Natural killer cell (primary cell): ENCODE measurements around the gene SPC24. TPM values are rescaled to one million over a fixed set of nuclear protein-coding genes. Genes with fewer than 3 reads are reported as not detected.

Experiments used
- ATAC-seq, 3 donors: fragments of 150-1000 bp in 2 of 3; fragments of 200-7000 bp in 1 of 3; cut with Tn5 transposase; 1 replicate in 1 of 3; 2 replicates in 2 of 3; pipeline ENCODE4 v1.10.0; 2021; ENCODE audit warnings: mild to moderate bottlenecking in 2 of 3, moderate library complexity in 2 of 3
- DNase-seq, 2 donors: peaks; one replicate each; pipeline versions ENCODE4 v3.0.0 to v3.0.0-alpha.2; 2013 to 2021; ENCODE audit warnings: mixed read lengths in 1 of 2
- H3K27ac ChIP-seq: one replicate; pipeline ENCODE4 v1.5.1; 2013; ENCODE audit warnings: mild to moderate bottlenecking, low read length
- H3K27me3 ChIP-seq: one replicate; pipeline ENCODE4 v1.6.1; 2013; ENCODE audit warnings: low read length; ENCODE audit not compliant: control insufficient read depth, insufficient read depth
- H3K36me3 ChIP-seq: one replicate; pipeline ENCODE4 v1.6.1; 2013; ENCODE audit warnings: low read length; ENCODE audit not compliant: control insufficient read depth, insufficient read depth
- H3K4me1 ChIP-seq: one replicate; pipeline ENCODE4 v1.6.1; 2013; ENCODE audit warnings: low read length; ENCODE audit not compliant: control insufficient read depth, insufficient read depth
- H3K4me3 ChIP-seq: one replicate; pipeline ENCODE4 v1.5.1; 2013; ENCODE audit warnings: low read length
- H3K9me3 ChIP-seq: one replicate; pipeline ENCODE4 v1.6.1; 2013; ENCODE audit warnings: low read length; ENCODE audit not compliant: control insufficient read depth, insufficient read depth
- H3K27ac Mint-ChIP-seq, 2 donors: one replicate each; pipeline ENCODE4 v1.8.0; 2022; ENCODE audit warnings: mild to moderate bottlenecking in 2 of 2, mixed read lengths in 2 of 2, moderate library complexity in 1 of 2
- H3K27me3 Mint-ChIP-seq, 2 donors: one replicate each; pipeline ENCODE4 v1.8.0; 2022; ENCODE audit warnings: low read depth in 2 of 2, mixed read lengths in 2 of 2
- H3K36me3 Mint-ChIP-seq: one replicate; pipeline ENCODE4 v1.8.0; 2022; ENCODE audit warnings: mixed read lengths
- H3K4me1 Mint-ChIP-seq, 2 donors: one replicate each; pipeline ENCODE4 v1.8.0; 2022; ENCODE audit warnings: mixed read lengths in 2 of 2
- H3K4me3 Mint-ChIP-seq: one replicate; pipeline ENCODE4 v1.8.0; 2022; ENCODE audit warnings: mild to moderate bottlenecking, moderate library complexity, mixed read lengths
- H3K9me3 Mint-ChIP-seq, 2 donors: one replicate each; pipeline ENCODE4 v1.8.0; 2022; ENCODE audit warnings: mixed read lengths in 2 of 2
- WGBS: methylation state at CpG from one replicate; pipeline ENCODE4 v1.1.7; 2013; ENCODE audit warnings: missing lambda C conversion rate; ENCODE audit not compliant: insufficient coverage; 5-methylcytosine and 5-hydroxymethylcytosine counted together
- intact Hi-C: fragments of 100-400 bp; cut with micrococcal nuclease; formaldehyde crosslinking; loops from one replicate; pipeline ENCODE4 v1.14.2; 2022
- total RNA-seq, 4 donors: library from RNA; stranded (reverse); fragments of 120-200 nt in 1 of 4; gene quantifications; one replicate each; pipeline versions ENCODE4 v1.2.3 to v1.2.4, GENCODE V29; 2013 to 2022
- TF ChIP-seq, protein P1 (sequence below): fragments of 200-600 bp; IDR thresholded peaks from one replicate; pipeline ENCODE4 v1.8.0; 2022; ENCODE audit warnings: antibody characterized with exemption

SPC24 gene
- total RNA-seq, 3 donors from 2014 or later (not counting 1 experiment from before 2014, with no cell fraction given) = 1.7 to 6.1 (median 4.1) TPM

DNA sequence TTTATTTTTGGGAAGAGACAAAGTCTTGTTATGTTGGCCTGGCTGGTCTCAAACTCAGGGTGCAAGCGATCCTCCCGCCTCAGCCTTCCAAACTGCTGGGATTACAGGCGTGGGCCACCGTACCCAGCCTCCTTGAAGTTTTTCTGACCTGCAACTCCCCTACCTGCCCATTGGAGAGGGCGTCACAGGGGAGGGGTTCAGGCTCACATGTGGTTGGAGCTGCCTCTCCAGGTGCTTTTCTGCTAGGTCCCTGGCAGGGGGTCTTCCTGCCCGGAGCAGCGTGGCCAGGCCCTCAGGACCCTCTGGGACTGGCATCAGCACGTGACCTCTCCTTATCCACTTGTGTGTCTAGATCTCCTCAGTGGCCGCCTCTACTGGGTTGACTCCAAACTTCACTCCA lies 39.1 kb downstream of the SPC24 start:
- H3K4me1 Mint-ChIP-seq = peaks cover 0 to 6% of the 10 kb centered on the region in 2 donors
- peaks cover 10% of the 10 kb centered on the region for H3K36me3 Mint-ChIP-seq
- TF ChIP-seq, protein P1, sequence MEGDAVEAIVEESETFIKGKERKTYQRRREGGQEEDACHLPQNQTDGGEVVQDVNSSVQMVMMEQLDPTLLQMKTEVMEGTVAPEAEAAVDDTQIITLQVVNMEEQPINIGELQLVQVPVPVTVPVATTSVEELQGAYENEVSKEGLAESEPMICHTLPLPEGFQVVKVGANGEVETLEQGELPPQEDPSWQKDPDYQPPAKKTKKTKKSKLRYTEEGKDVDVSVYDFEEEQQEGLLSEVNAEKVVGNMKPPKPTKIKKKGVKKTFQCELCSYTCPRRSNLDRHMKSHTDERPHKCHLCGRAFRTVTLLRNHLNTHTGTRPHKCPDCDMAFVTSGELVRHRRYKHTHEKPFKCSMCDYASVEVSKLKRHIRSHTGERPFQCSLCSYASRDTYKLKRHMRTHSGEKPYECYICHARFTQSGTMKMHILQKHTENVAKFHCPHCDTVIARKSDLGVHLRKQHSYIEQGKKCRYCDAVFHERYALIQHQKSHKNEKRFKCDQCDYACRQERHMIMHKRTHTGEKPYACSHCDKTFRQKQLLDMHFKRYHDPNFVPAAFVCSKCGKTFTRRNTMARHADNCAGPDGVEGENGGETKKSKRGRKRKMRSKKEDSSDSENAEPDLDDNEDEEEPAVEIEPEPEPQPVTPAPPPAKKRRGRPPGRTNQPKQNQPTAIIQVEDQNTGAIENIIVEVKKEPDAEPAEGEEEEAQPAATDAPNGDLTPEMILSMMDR = no peak
- H3K36me3 ChIP-seq = peaks cover 58% of the 10 kb centered on the region
- no peaks in the 10 kb centered on the region for H3K9me3 ChIP-seq
- over 99% methylated on average over 9 of the region's 9 CpGs for WGBS
- DNase-seq = no peak
- intact Hi-C loops = no loop called here
- H3K27me3 Mint-ChIP-seq = no peaks in the 10 kb centered on the region
- ATAC-seq = no peak
- H3K27me3 ChIP-seq = no peaks in the 10 kb centered on the region
- H3K4me3 ChIP-seq = no peak overlapping the region
- no peak overlapping the region for H3K27ac ChIP-seq
- no peak overlapping the region for H3K4me3 Mint-ChIP-seq
- no peaks in the 10 kb centered on the region for H3K4me1 ChIP-seq
- H3K27ac Mint-ChIP-seq = peak overlapping the region in 1 of 2 donors; percentile 68
- no peaks in the 10 kb centered on the region for H3K9me3 Mint-ChIP-seq

DNA sequence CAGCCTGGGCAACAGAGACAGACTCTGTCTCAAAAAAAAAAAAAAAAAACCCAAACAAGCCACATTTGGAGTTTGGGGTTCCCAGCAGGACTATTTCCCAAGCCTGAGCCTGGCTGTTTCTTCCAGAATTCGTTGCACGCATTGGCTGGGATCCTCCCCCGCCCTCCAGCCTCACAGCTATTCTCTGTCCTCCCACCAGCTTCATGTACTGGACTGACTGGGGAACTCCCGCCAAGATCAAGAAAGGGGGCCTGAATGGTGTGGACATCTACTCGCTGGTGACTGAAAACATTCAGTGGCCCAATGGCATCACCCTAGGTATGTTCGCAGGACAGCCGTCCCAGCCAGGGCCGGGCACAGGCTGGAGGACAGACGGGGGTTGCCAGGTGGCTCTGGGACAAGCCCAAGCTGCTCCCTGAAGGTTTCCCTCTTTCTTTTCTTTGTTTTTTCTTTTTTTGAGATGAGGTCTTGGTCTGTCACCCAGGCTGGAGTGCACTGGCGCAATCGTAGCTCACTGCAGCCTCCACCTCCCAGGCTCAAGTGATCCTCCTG lies 39.6 kb downstream of the SPC24 start:
- Mint-ChIP-seq H3K9me3 (no peaks in the 10 kb centered on the region), H3K36me3 (peaks cover 8% of the 10 kb centered on the region), H3K4me3 (no peak overlapping the region), H3K4me1 (peaks cover 0 to 6% of the 10 kb centered on the region in 2 donors), H3K27ac (peak overlapping the region; percentile 11 to 68), H3K27me3 (no peaks in the 10 kb centered on the region)
- H3K36me3 ChIP-seq = peaks cover 57% of the 10 kb centered on the region
- TF ChIP-seq, protein P1 = no peak
- no peak for DNase-seq
- no peaks in the 10 kb centered on the region for H3K9me3 ChIP-seq
- no peak overlapping the region for H3K4me3 ChIP-seq
- no peak for ATAC-seq
- WGBS = 89% methylated on average over 11 of the region's 11 CpGs
- no peak overlapping the region for H3K27ac ChIP-seq
- no peaks in the 10 kb centered on the region for H3K4me1 ChIP-seq
- intact Hi-C loops = no loop called here
- no peaks in the 10 kb centered on the region for H3K27me3 ChIP-seq

DNA sequence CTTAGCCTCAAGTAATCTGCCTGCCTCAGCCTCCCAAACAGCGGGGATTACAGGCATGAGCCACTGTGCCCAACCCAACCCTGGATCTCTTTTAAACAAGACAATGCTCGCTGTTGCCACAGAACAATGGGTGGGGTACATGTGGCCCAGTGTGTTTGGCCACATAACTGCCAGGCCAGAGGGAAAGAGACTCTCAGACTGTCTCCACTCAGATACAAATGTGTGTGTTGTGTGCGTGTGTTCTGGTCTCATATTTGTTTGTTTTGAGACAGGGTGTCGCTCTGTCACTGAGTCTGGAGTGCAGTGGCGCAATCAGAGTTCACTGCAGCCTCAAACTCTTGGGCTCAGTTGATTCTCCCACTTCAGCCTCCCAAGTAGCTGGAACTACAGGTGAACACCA lies 40.5 kb downstream of the SPC24 start:
- H3K27me3 Mint-ChIP-seq = no peaks in the 10 kb centered on the region
- Histone ChIP-seq H3K27ac (no peak overlapping the region), H3K9me3 (no peaks in the 10 kb centered on the region), H3K4me1 (no peaks in the 10 kb centered on the region), H3K4me3 (no peak overlapping the region), H3K36me3 (peaks cover 53% of the 10 kb centered on the region), H3K27me3 (no peaks in the 10 kb centered on the region)
- ATAC-seq (no peak), DNase-seq (no peak)
- H3K4me1 Mint-ChIP-seq = peaks cover 0 to 6% of the 10 kb centered on the region in 2 donors
- no peaks in the 10 kb centered on the region for H3K36me3 Mint-ChIP-seq
- intact Hi-C loops = no loop called here
- WGBS = 90% methylated on average over 5 of the region's 5 CpGs
- TF ChIP-seq, protein P1 = no peak
- no peaks in the 10 kb centered on the region for H3K9me3 Mint-ChIP-seq
- peak overlapping the region; percentile 11 to 68 for H3K27ac Mint-ChIP-seq
- H3K4me3 Mint-ChIP-seq = no peak overlapping the region

DNA sequence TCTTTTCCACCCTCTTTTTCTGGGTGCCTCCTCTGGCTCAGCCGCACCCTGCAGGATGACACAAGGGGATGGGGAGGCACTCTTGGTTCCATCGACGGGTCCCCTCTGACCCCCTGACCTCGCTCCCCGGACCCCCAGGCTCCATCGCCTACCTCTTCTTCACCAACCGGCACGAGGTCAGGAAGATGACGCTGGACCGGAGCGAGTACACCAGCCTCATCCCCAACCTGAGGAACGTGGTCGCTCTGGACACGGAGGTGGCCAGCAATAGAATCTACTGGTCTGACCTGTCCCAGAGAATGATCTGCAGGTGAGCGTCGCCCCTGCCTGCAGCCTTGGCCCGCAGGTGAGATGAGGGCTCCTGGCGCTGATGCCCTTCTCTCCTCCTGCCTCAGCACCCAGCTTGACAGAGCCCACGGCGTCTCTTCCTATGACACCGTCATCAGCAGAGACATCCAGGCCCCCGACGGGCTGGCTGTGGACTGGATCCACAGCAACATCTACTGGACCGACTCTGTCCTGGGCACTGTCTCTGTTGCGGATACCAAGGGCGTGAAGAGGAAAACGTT lies 42.4 kb downstream of the SPC24 start:
- peaks cover 49% of the 10 kb centered on the region for H3K36me3 ChIP-seq
- H3K27ac ChIP-seq = no peak overlapping the region
- no peak for ATAC-seq
- H3K4me3 ChIP-seq = no peak overlapping the region
- 97% methylated on average over 27 of the region's 27 CpGs for WGBS
- no peak for DNase-seq
- H3K9me3 ChIP-seq = no peaks in the 10 kb centered on the region
- H3K27me3 Mint-ChIP-seq = no peaks in the 10 kb centered on the region
- no peaks in the 10 kb centered on the region for H3K9me3 Mint-ChIP-seq
- TF ChIP-seq, protein P1 = no peak
- intact Hi-C loops = no loop called here
- H3K27me3 ChIP-seq = no peaks in the 10 kb centered on the region
- no peak overlapping the region for H3K4me3 Mint-ChIP-seq
- H3K27ac Mint-ChIP-seq = peak overlapping the region in 1 of 2 donors; percentile 62
- peaks cover 0 to 6% of the 10 kb centered on the region in 2 donors for H3K4me1 Mint-ChIP-seq
- H3K4me1 ChIP-seq = no peaks in the 10 kb centered on the region
- H3K36me3 Mint-ChIP-seq = no peaks in the 10 kb centered on the region
